KG1 (cell line): ENCODE data around the gene FETUB.

ENCODE experiments used
- DNase-seq: peaks from one replicate; lab custom pipeline; 2025; lab: John Stamatoyannopoulos, UW

Gene FETUB

DNA sequence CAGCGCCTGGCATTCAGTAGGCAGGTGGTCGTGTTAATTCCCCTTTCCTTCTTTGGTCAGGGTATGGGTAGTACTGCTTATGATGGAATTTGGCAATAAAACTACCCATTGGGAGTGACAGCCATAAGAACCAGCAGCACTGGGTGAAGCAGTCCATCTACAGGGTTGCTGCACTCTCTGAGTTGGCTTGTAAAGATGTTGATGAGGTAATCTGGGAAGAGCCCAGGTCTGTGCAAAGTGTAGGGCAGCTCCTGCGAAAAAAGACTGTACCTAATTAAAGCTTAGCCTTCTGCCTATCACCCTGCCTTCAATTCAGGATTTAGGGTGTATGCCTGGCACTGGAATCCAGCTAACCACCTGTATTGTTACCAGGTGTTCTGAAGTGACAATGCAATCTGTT, 4.7 kb upstream of the FETUB start:
- no peak for DNase-seq

DNA sequence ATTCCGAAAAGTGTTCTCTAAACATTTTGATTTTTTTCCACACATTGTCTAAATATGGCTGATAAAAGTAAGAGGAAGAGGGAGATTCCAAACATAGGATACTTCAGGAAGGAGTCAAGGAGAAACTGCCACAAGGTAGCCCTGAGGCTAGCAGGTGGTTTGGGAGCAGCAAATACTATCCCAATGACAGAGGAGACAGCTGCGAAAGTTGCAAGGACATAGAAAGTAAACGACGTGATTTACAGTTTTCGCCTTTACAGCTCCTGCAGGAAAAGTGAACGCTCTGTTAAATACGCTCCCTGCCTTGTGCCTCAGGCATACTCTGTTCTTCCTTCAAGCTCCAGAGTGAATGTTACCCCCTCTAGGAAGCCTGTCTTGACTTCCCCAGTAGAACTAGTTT, 3.7 kb upstream of the FETUB start:
- no peak for DNase-seq

DNA sequence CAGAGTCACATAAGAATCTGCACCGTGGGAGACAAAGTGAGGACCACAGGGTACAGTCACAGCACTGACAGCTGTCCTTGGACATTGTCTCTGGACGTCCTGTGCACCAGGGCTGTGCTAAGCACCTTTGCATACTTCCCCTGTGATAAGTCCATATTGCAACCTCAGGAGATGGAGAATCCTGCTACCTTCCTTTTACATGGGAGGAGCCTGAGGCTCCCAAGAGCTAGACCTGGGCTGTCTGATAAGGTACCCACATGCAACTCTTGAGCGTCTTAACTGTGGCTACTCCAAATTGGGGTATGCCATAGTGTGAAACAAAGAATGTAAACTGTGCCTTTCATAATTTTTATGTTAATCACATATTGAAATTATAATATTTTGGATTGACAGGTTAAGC, 2.5 kb upstream of the FETUB start:
- no peak for DNase-seq

DNA sequence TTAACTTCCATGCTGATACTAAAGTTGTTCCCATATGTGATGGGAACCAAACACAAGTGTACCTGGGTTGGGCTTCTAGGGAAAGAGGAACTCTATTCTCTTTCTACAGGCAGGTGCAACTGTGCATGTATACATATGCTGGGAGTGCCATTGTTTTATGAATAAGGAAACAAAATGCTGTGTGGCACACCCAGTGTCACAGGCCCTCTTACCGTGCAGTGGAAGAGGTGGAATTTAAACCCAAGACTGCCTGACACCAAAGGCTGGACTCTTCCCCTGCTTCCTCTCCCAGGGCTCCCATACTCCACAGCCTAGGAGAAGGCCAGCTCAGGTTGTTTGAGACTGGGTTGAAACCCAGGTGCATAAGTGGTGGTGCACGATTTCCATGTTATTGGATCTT, 1.9 kb upstream of the FETUB start:
- no peak for DNase-seq

DNA sequence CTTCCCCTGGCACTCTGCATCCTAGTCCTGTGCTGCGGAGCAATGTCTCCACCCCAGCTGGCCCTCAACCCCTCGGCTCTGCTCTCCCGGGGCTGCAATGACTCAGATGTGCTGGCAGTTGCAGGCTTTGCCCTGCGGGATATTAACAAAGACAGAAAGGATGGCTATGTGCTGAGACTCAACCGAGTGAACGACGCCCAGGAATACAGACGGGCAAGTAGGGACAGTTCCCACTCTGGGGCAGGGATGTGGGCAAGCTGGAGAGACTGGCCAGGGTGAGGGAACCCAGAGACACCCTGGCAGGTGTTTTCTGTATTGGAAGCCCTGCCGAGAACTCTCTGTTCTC, 247 bp downstream of the FETUB start:
- DNase-seq = no peak

DNA sequence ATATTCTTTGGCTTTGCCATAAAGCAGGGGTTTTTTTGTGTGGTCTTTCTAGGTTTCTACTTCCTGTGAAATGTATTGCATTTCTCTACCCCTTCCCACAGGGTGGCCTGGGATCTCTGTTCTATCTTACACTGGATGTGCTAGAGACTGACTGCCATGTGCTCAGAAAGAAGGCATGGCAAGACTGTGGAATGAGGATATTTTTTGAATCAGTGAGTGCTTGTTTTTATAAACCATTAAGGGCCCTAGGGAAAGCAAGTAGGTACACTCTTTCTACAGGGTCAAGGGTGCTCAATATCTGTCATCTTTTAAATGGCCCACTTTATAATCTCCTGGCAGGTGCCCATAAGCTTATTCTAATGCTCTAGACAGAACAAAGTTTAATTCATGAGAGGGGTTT, 730 bp downstream of the FETUB start:
- DNase-seq = no peak

DNA sequence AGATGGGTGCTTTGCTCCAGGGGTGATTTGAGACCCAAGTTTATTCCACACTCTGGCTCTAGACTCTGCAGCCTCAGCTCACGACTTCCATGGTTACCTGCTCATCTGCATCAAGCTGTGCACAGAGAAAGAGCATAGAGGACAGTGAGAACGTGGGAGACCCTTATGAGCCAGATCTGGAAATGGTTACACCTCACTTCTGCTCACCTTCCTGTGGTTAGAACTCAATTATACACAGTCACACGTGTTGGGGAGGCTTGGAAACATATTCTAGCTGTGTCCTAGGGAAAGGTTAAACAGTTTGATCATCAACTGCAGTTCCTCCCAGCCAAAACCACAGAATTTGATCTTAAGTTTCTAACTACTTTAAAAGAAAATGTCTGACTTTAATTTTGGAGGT, 1.8 kb downstream of the FETUB start:
- no peak for DNase-seq

DNA sequence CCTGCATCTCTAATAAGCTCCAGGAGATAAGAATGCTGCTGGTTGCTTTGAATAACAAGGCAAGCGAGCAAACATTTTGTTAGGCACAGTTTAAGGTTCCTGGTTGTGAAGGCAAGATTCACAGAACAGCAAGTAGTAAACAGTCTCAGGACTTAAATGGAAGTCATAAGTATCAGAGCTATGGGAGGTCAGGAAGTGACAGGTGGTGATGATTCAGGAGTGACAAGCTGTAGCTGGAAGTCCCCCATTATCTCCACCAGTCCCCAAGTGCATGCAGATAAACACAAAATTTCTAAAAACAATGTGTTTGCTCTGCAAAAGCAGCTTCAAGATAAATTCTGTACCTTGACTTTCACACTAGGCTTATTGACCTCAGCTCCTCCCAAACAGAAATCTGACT, 3.3 kb downstream of the FETUB start:
- DNase-seq = no peak

DNA sequence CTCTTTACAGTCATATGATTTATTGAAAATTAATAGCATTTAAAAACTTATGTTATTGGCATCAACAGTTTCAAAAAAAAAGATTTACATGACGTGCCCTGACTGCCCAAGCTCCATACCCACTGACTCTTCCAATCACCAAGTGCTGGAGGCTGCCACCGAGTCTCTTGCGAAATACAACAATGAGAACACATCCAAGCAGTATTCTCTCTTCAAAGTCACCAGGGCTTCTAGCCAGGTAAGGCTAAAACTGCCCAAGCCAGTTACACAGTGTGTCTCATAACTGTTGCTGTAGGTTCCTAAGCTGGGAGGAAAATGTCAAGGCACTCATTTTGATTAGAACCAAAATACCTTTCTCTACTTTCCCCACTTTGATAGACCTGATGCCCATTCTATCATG, 4.5 kb downstream of the FETUB start:
- DNase-seq = no peak

DNA sequence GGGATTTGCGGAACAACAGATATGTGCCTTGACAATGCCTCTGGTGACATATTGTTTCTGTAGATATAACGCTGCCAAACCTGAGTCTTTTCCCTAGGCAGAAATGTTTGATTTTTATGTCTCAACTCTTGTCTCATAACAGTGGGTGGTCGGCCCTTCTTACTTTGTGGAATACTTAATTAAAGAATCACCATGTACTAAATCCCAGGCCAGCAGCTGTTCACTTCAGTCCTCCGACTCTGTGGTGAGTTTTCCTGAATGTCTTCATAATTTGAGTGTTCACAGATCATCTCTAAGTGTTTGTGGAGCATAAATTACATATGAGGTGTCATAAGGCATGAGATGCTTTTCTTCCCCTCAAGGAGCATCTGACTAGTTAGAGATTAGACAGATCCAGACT, 5.9 kb downstream of the FETUB start:
- DNase-seq = no peak

DNA sequence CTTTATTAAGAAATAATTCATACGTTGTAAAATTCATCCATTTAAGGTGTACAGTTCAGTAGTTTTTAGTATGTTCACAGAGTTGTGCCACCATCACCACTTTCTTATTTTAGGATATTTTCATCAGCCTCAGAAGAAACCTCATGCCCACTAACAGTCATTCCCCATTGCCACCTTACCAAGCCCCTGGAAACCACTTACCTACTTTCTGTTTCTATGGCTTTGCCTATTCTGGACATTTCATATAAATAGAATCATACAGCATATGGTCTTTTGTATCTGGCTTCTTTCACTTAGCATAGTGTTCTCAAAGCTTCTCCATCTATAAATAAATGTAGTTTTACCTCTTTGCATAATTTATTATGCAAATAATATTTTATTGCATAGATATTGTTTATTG, 6.6 kb downstream of the FETUB start:
- DNase-seq = no peak

DNA sequence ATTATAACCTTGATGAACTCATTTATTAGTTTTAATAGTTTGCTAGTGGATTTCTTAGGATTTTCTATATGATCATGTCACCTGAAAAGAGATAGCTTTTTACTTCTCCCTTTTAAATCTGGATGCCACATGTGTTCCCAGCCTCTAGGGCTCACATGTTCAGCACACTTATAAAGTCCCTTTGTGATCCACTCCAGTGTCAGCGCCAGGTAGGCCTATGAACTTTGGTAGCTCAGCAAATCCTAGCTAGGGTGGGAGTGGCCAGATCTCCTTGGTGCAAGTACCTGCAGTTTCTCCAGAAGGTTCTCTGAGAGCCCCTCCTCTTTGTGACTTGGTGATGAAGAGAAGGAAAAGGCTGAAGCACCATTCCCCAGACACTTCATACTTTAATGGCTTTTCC, 8.7 kb downstream of the FETUB start:
- DNase-seq = no peak

DNA sequence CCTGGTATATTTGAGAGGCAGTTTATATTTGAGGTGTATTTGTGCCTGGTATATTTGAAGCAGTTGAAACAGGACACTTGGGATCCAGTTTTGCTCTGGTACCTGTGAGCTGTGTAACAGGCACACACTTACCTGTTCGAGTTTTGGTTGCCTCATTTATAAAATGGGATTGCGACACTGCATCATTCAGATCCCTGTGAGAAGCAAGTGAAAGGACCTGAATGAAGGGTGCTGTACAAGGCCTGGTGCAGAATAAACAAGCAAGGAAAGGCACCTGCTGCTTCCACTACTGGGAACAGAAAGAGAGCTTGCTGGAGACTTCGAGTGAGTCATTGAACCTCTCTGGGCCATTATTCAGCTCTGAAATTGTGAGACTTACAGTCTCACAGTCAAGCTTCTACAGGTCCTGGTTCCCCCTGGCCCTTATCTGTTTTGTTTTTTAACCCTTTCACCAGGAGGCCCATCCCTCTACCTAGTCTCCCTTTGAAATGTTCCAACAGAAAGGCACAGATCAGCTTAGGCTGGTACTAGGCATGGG, 11.5 kb downstream of the FETUB start:
- no peak for DNase-seq

DNA sequence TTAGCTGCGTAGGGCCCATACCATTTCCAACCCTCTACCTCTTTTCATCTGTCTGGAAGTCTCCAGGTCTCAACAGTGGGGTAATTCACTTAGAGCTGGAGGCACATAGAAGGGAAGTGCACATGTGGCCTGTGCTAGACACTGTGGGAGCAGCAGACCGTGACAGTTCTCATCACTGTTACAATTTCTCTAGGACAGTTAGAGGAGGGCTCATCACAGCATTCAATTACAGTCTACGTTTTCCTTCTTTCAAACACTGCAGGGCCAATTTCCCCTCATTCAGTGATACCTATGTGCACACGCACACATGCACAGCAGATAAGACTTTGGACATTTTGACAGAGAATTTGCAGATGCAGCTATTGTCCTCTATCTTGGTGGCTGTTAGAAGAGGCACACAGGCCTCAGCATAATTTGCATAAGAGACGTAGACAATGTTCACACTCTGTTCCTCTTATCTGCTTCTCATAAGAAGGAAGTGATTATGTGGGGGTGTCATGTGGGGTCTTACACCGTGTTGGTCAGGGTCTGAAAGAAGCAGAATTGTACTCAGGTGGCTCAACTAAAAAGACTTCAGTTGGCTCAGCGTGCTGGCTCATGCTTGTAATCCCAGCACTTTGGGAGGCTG, 13.0 kb downstream of the FETUB start:
- DNase-seq = no peak

DNA sequence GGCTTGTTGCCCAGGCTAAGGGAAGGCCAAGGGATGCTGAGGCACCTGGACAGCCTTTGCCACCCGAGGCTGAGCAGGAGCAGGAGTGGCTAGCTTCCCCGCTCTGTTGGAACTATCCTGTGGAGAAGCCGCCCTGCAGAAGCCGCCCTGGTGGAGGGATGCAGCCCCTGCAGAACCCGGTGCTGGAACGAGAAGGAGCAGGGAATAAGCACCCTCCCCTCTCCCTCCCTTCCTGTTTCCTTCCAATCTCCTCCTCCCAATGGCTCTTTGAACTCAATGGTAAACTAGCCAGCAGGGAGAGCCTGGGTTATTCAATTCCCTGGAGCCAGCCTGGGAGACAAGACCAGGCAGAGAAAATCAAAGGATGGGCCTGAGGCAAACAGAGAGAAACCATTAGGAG, 13.8 kb downstream of the FETUB start:
- no peak for DNase-seq

DNA sequence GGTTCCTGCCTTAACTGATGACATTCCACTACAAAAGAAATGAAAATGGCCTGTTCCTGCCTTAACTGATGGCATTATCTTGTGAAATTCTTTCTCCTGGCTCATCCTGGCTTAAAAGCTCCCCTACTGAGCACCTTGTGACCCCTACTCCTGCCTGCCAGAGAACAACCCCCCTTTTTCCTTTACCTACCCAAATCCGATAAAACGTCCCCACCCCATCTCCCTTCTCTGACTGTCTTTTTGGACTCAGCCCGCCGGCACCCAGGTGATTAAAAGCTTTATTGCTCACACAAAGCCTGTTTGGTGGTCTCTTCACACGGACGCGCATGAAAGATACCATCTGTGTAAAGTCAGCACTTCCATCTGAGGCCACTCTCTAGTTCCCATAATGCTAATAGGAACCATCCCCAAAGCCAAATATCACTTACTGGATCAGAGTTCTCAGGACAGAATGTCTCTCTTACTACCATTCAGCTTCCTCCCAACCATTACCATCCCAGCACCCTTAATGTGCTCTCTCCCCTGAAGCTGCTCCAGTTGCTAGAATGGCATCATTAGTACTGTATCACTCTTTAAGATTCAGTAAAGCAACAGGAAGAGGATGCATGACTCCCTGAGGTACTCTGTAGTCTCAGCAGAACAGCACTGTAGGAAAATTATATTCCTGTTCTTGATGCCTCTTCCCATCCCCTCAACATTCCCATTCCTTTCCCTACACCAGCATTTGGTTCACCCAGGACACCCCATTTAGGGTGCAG, 23.3 kb downstream of the FETUB start:
- DNase-seq = no peak

DNA sequence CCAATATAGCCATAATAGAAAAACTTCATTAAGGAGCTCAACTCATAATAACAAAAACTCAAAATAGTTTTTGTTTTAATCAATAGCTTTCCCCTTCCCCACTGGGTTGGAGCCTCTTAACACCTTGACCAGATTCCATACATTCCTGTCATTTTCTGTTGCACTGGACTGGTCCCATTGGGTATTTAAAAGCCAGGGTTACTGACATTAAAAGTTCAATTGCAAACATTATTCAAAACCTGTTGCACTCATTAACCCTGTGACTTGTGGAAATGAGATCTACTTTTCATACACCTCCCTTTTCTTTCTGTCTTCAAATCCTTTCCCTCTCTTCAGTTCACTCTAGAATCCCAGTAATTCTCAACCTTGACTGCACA, 23.9 kb downstream of the FETUB start:
- DNase-seq = no peak

DNA sequence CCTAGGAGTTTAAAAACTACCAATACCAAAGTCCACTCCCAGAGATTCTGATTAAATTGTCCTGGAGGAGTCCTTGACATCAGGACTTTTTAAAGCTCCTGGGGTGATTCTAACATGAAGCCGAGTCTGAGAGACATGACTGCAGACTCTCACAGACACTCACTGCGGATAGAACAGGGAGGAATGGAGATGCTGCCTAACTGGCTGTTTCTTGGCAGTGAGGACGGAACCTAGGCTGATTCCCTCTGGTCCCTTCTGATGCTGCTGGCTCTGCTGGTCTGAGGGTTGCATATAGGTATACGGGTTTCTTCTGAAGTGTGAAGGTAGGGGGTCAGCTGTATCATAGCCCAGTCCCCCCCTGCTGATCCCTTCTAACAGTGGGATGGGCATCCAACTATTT, 24.3 kb downstream of the FETUB start:
- no peak for DNase-seq

DNA sequence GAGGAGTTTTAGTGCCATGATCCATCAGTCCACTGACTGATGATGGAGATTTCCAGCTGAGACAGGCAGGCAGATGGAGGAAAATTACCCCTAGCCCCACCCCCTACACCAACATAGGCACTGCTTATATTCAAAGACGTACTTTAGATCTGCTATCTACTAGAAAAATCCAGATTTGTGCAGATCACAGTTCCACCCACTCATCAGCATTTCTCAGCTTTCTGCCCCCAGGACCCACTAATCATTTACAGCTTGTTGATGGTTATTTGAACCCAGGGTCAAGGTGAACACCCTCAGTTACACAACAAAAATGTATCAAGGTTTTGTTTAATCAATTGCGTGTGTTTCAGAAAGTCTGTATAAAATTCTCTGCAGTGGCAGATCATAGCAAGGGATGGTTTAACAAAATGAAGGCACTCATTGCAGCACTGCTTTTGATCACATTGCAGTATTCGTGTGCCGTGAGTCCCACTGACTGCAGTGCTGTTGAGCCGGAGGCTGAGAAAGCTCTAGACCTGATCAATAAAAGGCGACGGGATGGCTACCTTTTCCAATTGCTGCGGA, 25.5 kb downstream of the FETUB start, which contains the start of gene HRG:
TSS of gene HRG (plus strand) at position 390 of the 564 bp plus-strand sequence. CDS start at position 408, 18 bp downstream.
- DNase-seq = no peak

DNA sequence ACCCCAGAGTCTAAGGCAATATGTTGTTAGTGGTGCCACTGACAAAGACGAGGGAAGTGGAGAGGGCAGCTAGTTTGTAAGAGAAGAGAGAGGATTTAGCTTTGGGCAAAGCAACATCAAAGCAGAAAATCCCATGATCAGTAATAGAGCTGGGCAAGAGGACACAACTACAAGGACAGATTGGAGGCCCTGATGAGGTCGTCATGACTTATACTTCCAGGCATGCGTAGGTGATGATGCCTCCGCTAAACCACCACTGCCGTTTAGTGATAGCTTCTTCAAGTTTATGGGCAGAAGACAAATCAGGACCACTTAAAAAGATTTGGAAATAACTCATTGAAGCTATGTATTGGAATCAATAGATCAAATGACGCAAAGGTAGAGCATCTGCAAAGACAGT, 28.2 kb downstream of the FETUB start:
- DNase-seq = no peak

DNA sequence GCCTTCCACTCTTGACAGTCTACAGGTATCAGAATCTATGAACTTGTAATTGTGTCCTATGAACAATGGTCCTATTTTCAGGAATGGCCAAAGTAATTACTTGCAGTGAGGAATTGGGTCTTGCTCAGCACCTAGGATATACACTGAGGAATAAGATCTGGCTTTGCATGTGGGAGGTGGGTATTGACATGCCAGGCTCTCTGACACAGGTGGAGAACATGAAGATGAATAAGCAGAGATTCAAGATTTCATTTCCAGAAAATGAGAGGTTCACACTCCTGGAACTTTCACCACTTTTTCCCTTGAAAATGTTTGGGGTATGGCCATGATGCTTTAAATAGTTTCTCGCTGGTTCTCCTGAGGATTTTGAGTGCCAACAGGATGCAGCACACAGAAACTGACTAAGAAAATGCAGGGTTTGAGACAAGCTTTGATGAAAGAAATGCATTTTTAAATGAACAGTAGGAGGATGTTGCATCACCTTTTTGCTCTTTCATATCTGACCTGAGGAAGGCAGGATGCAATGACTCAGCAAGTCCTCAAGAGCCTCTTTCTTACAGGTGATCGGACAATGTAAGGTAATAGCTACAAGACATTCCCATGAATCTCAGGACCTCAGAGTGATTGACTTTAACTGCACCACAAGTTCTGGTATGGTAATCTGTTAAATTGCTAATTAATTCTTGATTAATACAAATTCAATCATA, 29.3 kb downstream of the FETUB start:
- no peak for DNase-seq

DNA sequence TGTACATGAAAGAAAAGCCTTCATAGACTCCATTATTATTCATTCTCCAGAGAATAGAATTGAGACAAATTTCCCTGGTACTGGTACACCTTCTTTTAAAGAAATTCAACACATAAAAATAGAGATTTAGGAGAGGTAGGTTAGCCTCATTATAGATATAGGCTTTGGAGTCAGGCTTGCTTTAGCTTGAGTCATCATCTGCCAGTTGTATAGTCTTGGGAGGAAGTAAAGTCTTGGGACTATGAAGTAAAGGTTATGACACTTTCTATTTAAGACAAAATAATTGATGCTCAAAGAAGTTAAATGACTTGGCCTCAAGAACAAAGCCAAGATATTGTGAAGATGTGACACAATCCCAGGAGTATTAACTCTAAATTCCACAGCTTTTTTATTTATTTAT, 30.0 kb downstream of the FETUB start:
- DNase-seq = no peak

DNA sequence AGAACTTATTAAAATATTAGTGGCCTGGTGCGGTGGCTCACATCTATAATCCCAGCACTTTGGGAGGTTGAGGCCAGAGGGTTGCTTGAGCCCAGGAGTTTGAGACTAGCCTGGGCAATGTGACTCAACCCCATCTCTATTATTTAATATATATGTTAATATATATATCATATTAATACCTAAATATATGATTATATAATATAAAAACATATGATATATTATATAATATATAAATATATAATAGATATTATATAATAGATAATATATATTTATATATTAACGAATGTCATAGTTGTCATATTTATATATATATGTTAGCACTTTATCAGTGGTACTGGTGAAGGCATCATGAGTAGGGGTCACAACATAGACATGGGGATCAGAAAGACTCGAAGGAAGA, 30.9 kb downstream of the FETUB start:
- DNase-seq = no peak
